Stimulated activated CD8-positive, alpha-beta memory T cell treated with anti-CD3 and anti-CD28 coated beads, Interleukin-7, amount 100 ng/mL, for 1 hour (primary cell): Measurements from ENCODE around the gene ADGRF3.
"Not testable (repeated sequence)": the region's sequence is repeated elsewhere in the genome, so short reads cannot be mapped to it uniquely, and the experiment has no call there.

Experiments used
- DNase-seq, 2 donors: peaks; one replicate each; pipeline ENCODE4 v3.0.0-alpha.2; 2020; ENCODE audit warnings: low read depth in 2 of 2

Gene ADGRF3

GRCh38 chr2:26349690-26350089 lies 3.1 kb upstream of the ADGRF3 start:
- no peak for DNase-seq

DNA sequence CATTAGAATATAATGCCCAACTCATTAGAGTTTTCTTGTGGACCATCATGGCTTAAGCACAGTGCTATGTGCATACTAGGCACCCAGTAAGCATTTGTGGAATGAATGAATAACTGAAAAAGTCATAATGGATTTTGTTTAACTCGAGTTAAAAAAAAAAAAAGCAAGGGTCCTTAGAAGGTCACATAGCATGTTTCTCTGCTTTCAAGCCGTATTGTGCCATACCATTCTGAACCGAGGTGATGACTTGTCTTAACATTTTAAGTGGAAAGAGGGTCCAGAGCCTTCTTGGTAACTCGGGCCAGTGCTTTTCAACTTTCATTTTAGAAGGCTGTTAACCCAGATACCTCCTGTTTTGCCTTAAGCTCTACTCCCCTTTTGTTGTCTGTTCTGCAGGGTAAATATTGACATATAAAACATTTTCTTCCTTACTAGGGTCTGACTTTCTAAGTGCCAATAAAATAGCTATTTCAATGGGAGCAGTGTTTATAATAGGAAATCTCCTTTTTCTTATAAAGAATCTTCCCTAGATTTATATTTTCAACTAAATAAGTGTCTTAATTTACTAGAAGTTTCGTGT lies 787 bp upstream of the ADGRF3 start:
- no peak for DNase-seq

- DNase-seq = peak; percentile 99
Observed at GRCh38 chr2:26345545-26346453, 790 bp downstream of the ADGRF3 start, which contains the start of gene SELENOI. Gene SELENOI, plus strand, starts transcription at chr2:26346143. Its CDS starts 90 bp downstream, at chr2:26346233.

- DNase-seq = no peak
Observed at GRCh38 chr2:26345283-26345544, 1.4 kb downstream of the ADGRF3 start.

DNA sequence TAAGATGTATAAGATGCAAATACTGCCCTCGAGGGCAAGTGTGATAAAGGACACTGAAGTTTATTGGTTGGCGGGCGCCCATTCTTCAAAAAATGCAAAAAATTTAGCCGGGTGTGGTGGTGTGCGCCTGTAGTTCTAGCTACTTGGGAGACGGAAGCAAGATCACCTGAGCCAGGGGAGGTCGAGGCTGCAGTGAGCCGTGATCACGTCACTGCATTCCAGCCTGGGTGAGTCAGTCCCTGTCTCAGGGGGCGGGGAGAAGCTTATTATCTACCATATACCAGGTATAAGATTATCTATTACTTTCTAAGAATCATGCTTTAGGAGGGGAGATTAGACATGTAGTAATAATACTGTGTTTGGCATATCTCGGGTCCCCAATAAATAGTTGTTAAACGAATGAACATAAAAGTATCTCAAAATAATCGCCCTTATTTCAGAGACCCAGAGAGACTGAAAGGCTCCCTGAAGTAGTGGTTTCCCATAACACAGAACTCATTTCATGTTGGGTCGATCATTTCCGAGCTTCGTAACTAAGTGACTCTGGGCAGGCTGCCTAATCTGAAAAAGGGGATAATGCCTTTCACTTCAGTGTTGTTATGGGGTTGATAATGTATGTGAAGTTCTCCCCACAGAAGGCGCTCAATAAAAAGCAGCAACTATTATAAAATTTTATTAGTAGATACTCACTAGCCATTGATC lies 1.9 kb downstream of the ADGRF3 start:
- DNase-seq = no peak

- no peak for DNase-seq
Observed at GRCh38 chr2:26340831-26341230, 5.8 kb downstream of the ADGRF3 start.

GRCh38 chr2:26337298-26337697 lies 9.3 kb downstream of the ADGRF3 start:
- no peak for DNase-seq

DNA sequence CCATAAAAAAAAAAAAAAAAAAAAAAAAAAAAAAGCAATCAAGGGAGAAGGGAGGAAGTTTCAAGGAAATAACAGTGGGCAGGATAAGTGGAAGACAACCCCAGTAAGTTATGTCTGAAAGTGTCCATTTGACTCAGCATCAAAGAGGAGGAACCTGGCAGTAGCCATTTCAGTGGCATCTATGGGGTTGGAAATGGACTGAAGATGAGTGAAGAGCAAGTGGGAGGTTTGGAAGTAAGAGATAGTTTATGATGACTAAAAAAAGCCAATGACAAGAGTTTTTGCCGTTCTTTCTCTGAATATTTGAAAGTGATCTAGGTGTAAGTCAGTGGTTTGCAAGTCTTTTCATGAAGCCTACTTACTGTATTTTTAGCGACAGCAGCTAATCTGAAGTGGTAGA lies 9.9 kb downstream of the ADGRF3 start:
- DNase-seq = no peak

GRCh38 chr2:26335231-26335630 lies 11.4 kb downstream of the ADGRF3 start:
- DNase-seq = no peak

GRCh38 chr2:26333293-26333692 lies 13.3 kb downstream of the ADGRF3 start:
- DNase-seq = no peak

- DNase-seq = not testable (repeated sequence)
Observed at GRCh38 chr2:26331321-26331720, 15.3 kb downstream of the ADGRF3 start.

- DNase-seq = no peak
Observed at GRCh38 chr2:26330604-26331003, 16.0 kb downstream of the ADGRF3 start.

- DNase-seq = peak; percentile 58 to 67
Observed at GRCh38 chr2:26330114-26330549, 16.5 kb downstream of the ADGRF3 start.

- DNase-seq = not testable (repeated sequence)
Observed at GRCh38 chr2:26329083-26329482, 17.5 kb downstream of the ADGRF3 start.

DNA sequence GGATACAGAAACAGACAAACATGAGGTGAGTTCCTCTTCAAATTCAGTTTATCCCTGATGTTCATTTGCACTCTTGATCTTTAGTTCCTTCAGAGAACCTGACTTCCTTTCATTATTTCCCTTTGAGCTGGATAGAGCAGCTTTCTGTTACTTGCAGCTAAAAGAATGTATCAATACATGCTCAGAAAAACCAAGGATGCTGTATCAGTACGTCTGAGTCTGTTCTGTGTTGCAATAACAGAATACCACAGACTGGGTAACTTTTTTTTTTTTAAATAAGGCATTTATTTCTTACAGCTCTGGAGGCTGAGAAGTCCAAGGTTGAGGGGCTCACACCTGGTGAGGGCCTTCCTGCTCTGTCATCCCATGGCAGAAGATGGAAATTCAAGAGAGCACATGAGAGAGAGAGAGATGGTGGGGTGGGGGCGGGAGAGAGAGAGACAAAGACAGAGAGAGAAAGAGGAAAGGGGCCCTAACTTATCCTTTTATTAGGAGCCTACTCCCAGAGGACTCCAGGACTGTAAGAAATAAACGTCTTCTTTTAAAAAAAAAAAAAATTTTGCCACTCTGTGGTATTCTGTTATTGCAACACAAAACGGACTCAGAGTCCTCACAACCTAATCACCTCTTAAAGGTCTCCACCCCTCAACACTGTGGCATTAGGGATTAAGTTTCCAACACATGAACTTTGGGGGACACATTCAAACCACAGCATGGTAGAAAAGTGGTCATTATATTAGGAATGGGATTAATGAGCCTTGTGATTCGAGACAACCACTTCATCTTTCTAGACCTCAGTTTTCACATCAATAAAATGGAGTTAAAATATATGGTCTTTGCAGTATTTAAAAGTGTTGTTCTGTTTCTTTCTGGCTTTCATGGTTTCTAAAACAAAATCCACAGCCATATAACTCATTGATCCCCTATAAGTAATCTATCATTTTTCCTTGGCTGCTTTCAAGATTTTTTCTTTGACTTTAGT lies 19.0 kb downstream of the ADGRF3 start:
- no peak for DNase-seq

- DNase-seq = no peak
Observed at GRCh38 chr2:26326514-26326913, 20.1 kb downstream of the ADGRF3 start.

DNA sequence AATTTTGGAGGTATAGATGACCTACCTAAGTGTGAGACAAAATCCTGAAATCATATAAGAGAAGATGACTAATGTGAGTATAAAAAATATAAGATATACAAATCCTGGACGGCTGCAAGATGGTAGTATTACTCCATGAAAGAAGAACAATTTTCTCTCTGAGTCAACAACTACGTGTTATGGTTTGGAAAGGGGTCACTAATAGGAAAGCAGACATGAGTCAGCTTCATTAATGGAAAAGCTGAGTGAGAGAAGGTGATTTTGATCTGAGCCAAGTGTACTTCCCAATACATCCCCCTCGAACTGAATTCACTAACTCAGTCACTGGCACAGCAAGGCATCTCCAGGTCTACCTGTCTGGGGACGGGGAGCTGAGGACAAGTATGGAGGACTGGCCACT lies 20.7 kb downstream of the ADGRF3 start:
- no peak for DNase-seq

- DNase-seq = no peak
Observed at GRCh38 chr2:26324903-26325302, 21.7 kb downstream of the ADGRF3 start.

GRCh38 chr2:26324479-26324878 lies 22.1 kb downstream of the ADGRF3 start:
- DNase-seq = not testable (repeated sequence)

DNA sequence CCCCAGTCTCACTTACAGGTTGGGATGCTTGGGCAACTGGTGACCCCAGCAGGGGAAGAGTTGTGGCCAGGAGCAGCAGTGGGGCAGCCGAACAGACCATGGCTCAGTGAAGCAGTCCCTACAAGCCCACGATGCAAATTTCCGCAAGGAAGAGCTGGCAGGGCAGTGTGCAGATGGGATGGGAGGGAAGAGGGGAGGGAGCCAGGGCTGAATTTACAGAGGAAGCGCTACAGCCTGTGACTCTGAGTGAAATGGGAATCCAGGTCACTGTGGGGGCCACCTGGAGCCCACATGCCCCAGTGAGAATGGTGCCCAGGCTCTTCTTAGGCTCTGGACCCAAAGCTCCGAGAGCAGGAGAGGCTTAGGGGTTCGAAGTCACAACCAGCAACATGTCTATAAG lies 27.6 kb downstream of the ADGRF3 start:
- no peak for DNase-seq

DNA sequence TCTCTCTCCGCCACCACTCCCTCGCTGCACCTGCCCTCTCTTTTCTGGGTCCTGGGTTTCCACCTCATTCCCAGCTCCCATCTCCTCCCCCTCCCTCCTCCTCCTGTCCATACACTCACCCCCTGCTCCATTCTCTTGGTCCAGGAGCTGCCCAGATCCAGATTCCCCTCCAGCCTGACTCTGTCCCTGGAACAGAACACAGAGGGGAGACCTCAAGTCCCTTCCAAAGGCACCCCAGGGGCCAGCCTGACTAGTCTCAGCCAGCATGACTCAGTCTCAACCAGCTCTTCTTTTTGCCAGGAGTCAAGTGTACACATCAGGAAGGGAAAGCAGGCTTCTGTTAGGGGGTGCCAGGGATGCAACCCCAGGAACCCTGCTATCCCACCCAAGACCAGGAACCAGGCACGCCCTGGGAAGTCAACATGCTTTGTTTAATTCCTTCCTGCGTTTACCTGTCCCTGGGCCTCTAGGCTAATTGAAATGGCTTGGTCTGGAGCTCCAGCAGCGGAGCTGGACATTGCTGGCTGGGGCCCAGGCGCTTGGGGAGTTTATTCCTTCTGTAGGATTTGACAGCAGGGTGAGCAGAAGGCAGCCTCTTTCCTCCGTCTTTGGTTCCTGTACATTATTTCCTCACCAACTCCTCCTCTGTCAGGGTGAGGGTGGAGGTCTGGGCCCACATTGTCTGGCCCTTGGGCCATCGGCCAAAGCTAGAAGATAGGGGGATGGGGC lies 29.0 kb downstream of the ADGRF3 start:
- no peak for DNase-seq
